IgD-negative memory B cell (primary cell): ENCODE results near the gene GLI3. TPM values are rescaled to one million over a fixed set of nuclear protein-coding genes. Genes with fewer than 3 reads are reported as not detected.

Source experiments
- H3K27ac Mint-ChIP-seq, 3 donors: one replicate each; pipeline ENCODE4 v1.8.0; 2020 to 2022; ENCODE audit warnings: mild to moderate bottlenecking in 3 of 3, mixed read lengths in 3 of 3, moderate library complexity in 1 of 3
- H3K27me3 Mint-ChIP-seq: one replicate; pipeline ENCODE4 v1.8.0; 2021; ENCODE audit warnings: mixed read lengths
- H3K36me3 Mint-ChIP-seq: one replicate; pipeline ENCODE4 v1.8.0; 2020; ENCODE audit warnings: mild to moderate bottlenecking, mixed read lengths
- H3K4me1 Mint-ChIP-seq, 3 donors: one replicate each; pipeline ENCODE4 v1.8.0; 2020 to 2022; ENCODE audit warnings: mixed read lengths in 3 of 3, mild to moderate bottlenecking in 1 of 3
- H3K4me3 Mint-ChIP-seq, 4 donors: one replicate each; pipeline ENCODE4 v1.8.0; 2020 to 2022; ENCODE audit warnings: mild to moderate bottlenecking in 4 of 4, mixed read lengths in 4 of 4, moderate library complexity in 3 of 4
- H3K9me3 Mint-ChIP-seq, 3 donors: one replicate each; pipeline ENCODE4 v1.8.0; 2020 to 2021; ENCODE audit warnings: mixed read lengths in 3 of 3, mild to moderate bottlenecking in 1 of 3
- polyA plus RNA-seq: library from polyadenylated mRNA; unstranded; fragments of 300-500 nt; fragmentation: Illumina TruSeq; gene quantifications from one replicate; pipeline ENCODE4 v1.2.3, GENCODE V29; 2021

Gene GLI3
- polyA plus RNA-seq, 1 donor from 2014 or later = not detected

- Mint-ChIP-seq H3K27me3 (peaks cover 1% of the 10 kb centered on the region), H3K36me3 (no peaks in the 10 kb centered on the region), H3K27ac (no peak overlapping the region), H3K9me3 (no peaks in the 10 kb centered on the region), H3K4me1 (peaks cover 0 to 3% (median 0%) of the 10 kb centered on the region in 3 donors), H3K4me3 (no peak overlapping the region)
These were observed 264.2 kb downstream of the GLI3 start for GRCh38 chr7:41972776-41973175.

GRCh38 chr7:41972270-41972669 is 264.7 kb downstream of the GLI3 start:
- peaks cover 0 to 3% (median 0%) of the 10 kb centered on the region in 3 donors for H3K4me1 Mint-ChIP-seq
- no peak overlapping the region for H3K4me3 Mint-ChIP-seq
- H3K27me3 Mint-ChIP-seq = peaks cover 1% of the 10 kb centered on the region
- H3K36me3 Mint-ChIP-seq = no peaks in the 10 kb centered on the region
- H3K27ac Mint-ChIP-seq = no peak overlapping the region
- H3K9me3 Mint-ChIP-seq = no peaks in the 10 kb centered on the region

GRCh38 chr7:41971640-41972187 is 265.3 kb downstream of the GLI3 start:
- Mint-ChIP-seq H3K4me1 (peaks cover 0 to 3% (median 0%) of the 10 kb centered on the region in 3 donors), H3K36me3 (no peaks in the 10 kb centered on the region), H3K27ac (no peak overlapping the region), H3K4me3 (no peak overlapping the region), H3K9me3 (no peaks in the 10 kb centered on the region), H3K27me3 (peaks cover 1% of the 10 kb centered on the region)

GRCh38 chr7:41970941-41971340 is 266.1 kb downstream of the GLI3 start:
- peaks cover 0 to 3% (median 0%) of the 10 kb centered on the region in 3 donors for H3K4me1 Mint-ChIP-seq
- H3K36me3 Mint-ChIP-seq = no peaks in the 10 kb centered on the region
- no peak overlapping the region for H3K27ac Mint-ChIP-seq
- H3K27me3 Mint-ChIP-seq = peaks cover 3% of the 10 kb centered on the region
- no peaks in the 10 kb centered on the region for H3K9me3 Mint-ChIP-seq
- H3K4me3 Mint-ChIP-seq = no peak overlapping the region

- Mint-ChIP-seq H3K27me3 (peaks cover 3% of the 10 kb centered on the region), H3K36me3 (no peaks in the 10 kb centered on the region), H3K9me3 (no peaks in the 10 kb centered on the region), H3K4me1 (peaks cover 0 to 3% (median 0%) of the 10 kb centered on the region in 3 donors), H3K4me3 (no peak overlapping the region), H3K27ac (peak overlapping the region in 1 of 3 donors; percentile 39)
These were observed 267.4 kb downstream of the GLI3 start for GRCh38 chr7:41969561-41970105.

- Mint-ChIP-seq H3K27me3 (peaks cover 3% of the 10 kb centered on the region), H3K36me3 (no peaks in the 10 kb centered on the region), H3K27ac (no peak overlapping the region)
These were observed 269.9 kb downstream of the GLI3 start for GRCh38 chr7:41967156-41967555.

GRCh38 chr7:41965951-41966505 is 271.0 kb downstream of the GLI3 start:
- Mint-ChIP-seq H3K4me1 (no peaks in the 10 kb centered on the region), H3K4me3 (no peak overlapping the region), H3K9me3 (no peaks in the 10 kb centered on the region), H3K36me3 (no peaks in the 10 kb centered on the region), H3K27me3 (peaks cover 5% of the 10 kb centered on the region), H3K27ac (no peak overlapping the region)

More at GRCh38 chr7:41967156-41967555, 269.9 kb downstream of the GLI3 start:
- no peak overlapping the region for H3K4me3 Mint-ChIP-seq
- peaks cover 0 to 3% (median 0%) of the 10 kb centered on the region in 3 donors for H3K4me1 Mint-ChIP-seq
- H3K9me3 Mint-ChIP-seq = no peaks in the 10 kb centered on the region

GRCh38 chr7:41964849-41965745 is 271.9 kb downstream of the GLI3 start:
- H3K9me3 Mint-ChIP-seq = no peaks in the 10 kb centered on the region
- no peaks in the 10 kb centered on the region for H3K4me1 Mint-ChIP-seq
- no peak overlapping the region for H3K27ac Mint-ChIP-seq
- H3K27me3 Mint-ChIP-seq = peaks cover 5% of the 10 kb centered on the region
- no peak overlapping the region for H3K4me3 Mint-ChIP-seq
- H3K36me3 Mint-ChIP-seq = no peaks in the 10 kb centered on the region

- Mint-ChIP-seq H3K4me3 (no peak overlapping the region), H3K27ac (no peak overlapping the region), H3K27me3 (peaks cover 6% of the 10 kb centered on the region), H3K36me3 (no peaks in the 10 kb centered on the region), H3K4me1 (no peaks in the 10 kb centered on the region), H3K9me3 (no peaks in the 10 kb centered on the region)
These were observed 272.7 kb downstream of the GLI3 start for GRCh38 chr7:41964183-41964753.

- Mint-ChIP-seq H3K4me3 (no peak overlapping the region), H3K9me3 (no peaks in the 10 kb centered on the region), H3K27me3 (peaks cover 32% of the 10 kb centered on the region)
These were observed 280.3 kb downstream of the GLI3 start for GRCh38 chr7:41956705-41957104.

GRCh38 chr7:41955893-41956675 is 280.9 kb downstream of the GLI3 start:
- H3K9me3 Mint-ChIP-seq = no peaks in the 10 kb centered on the region
- H3K4me3 Mint-ChIP-seq = no peak overlapping the region
- H3K27ac Mint-ChIP-seq = no peak overlapping the region
- no peaks in the 10 kb centered on the region for H3K36me3 Mint-ChIP-seq
- H3K4me1 Mint-ChIP-seq = no peaks in the 10 kb centered on the region
- H3K27me3 Mint-ChIP-seq = peaks cover 30% of the 10 kb centered on the region

More at GRCh38 chr7:41956705-41957104, 280.3 kb downstream of the GLI3 start:
- Mint-ChIP-seq H3K27ac (no peak overlapping the region), H3K4me1 (no peaks in the 10 kb centered on the region), H3K36me3 (no peaks in the 10 kb centered on the region)

GRCh38 chr7:41955451-41955850 is 281.6 kb downstream of the GLI3 start:
- H3K27me3 Mint-ChIP-seq = peaks cover 30% of the 10 kb centered on the region
- no peak overlapping the region for H3K4me3 Mint-ChIP-seq

GRCh38 chr7:41954976-41955375 is 282.0 kb downstream of the GLI3 start:
- H3K27me3 Mint-ChIP-seq = peaks cover 30% of the 10 kb centered on the region
- H3K9me3 Mint-ChIP-seq = no peaks in the 10 kb centered on the region
- no peaks in the 10 kb centered on the region for H3K36me3 Mint-ChIP-seq
- no peak overlapping the region for H3K27ac Mint-ChIP-seq
- H3K4me3 Mint-ChIP-seq = no peak overlapping the region
- no peaks in the 10 kb centered on the region for H3K4me1 Mint-ChIP-seq

More at GRCh38 chr7:41955451-41955850, 281.6 kb downstream of the GLI3 start:
- Mint-ChIP-seq H3K36me3 (no peaks in the 10 kb centered on the region), H3K9me3 (no peaks in the 10 kb centered on the region), H3K27ac (no peak overlapping the region), H3K4me1 (no peaks in the 10 kb centered on the region)

GRCh38 chr7:41948503-41948902 is 288.5 kb downstream of the GLI3 start:
- Mint-ChIP-seq H3K36me3 (no peaks in the 10 kb centered on the region), H3K27ac (no peak overlapping the region), H3K4me3 (no peak overlapping the region), H3K27me3 (peaks cover 2% of the 10 kb centered on the region), H3K9me3 (no peaks in the 10 kb centered on the region), H3K4me1 (peaks cover 0 to 4% (median 2%) of the 10 kb centered on the region in 3 donors)
